OCI-LY7 (cell line): ENCODE data around the gene SH3BP5L. TPM values are rescaled to one million over a fixed set of nuclear protein-coding genes. Genes with fewer than 3 reads are reported as not detected.
A peak's percentile ranks its signal among the peaks of the same experiment; 100 is the strongest.

Experiments
- Bru-seq: library from RNA; stranded (reverse); fragments of 400-500 nt; gene quantifications from one replicate; lab custom pipeline; 2021; lab: Mats Ljungman, UMichigan
- BruChase-seq, 2 experiments: library from RNA; stranded (reverse); fragments of 400-500 nt; gene quantifications; one replicate each; lab custom pipeline; 2021; lab: Mats Ljungman, UMichigan
- BruUV-seq: library from RNA; stranded (reverse); fragments of 400-500 nt; replicated peaks from 2 replicates; lab custom pipeline; 2021; lab: Mats Ljungman, UMichigan
- CTCF ChIA-PET: fragments of 300-600 bp; sonication (Branson Sonifier 250); formaldehyde crosslinking; loops from one replicate; lab custom pipeline; 2022; ENCODE audit warnings: antibody characterized with exemption; ENCODE audit not compliant: unreplicated experiment; lab: Charles Lee
- POLR2A ChIA-PET: fragments of 300-600 bp; sonication (Branson Sonifier 250); formaldehyde crosslinking; loops from one replicate; lab custom pipeline; 2022; ENCODE audit warnings: antibody characterized with exemption; lab: Charles Lee
- DNase-seq: peaks from one replicate; pipeline ENCODE4 v3.0.0-alpha.2; 2015; ENCODE audit warnings: low spot score
- H2AFZ ChIP-seq: fragments of 200-600 bp; sonication (generic), shearing (Covaris generic); 2 replicates; pipeline ENCODE4 v1.6.1; 2014; ENCODE audit warnings: mild to moderate bottlenecking, antibody characterized with exemption, low read length, moderate library complexity
- H3K27ac ChIP-seq: fragments of 200-600 bp; sonication (generic); 2 replicates; pipeline ENCODE4 v1.5.1; 2014; ENCODE audit warnings: mixed run types, low read depth, mild to moderate bottlenecking, moderate library complexity, low read length, inconsistent platforms; ENCODE audit not compliant: poor library complexity, severe bottlenecking
- H3K36me3 ChIP-seq: fragments of 200-600 bp; sonication (generic); 2 replicates; pipeline ENCODE4 v1.6.1; 2014; ENCODE audit warnings: mild to moderate bottlenecking, antibody characterized with exemption, low read length, moderate library complexity, mixed read lengths; ENCODE audit not compliant: insufficient read depth
- H3K4me1 ChIP-seq: fragments of 200-600 bp; sonication (generic); 2 replicates; pipeline ENCODE4 v1.5.1; 2014; ENCODE audit warnings: mild to moderate bottlenecking, low read length; ENCODE audit not compliant: insufficient read depth, poor library complexity, severe bottlenecking
- H3K4me2 ChIP-seq: fragments of 200-600 bp; sonication (generic); 2 replicates; pipeline ENCODE4 v1.6.1; 2014; ENCODE audit warnings: mild to moderate bottlenecking, low read length
- H3K4me3 ChIP-seq: fragments of 200-600 bp; sonication (generic); 2 replicates; pipeline ENCODE4 v1.5.1; 2014; ENCODE audit warnings: mild to moderate bottlenecking, low read depth, low read length; ENCODE audit not compliant: poor library complexity, severe bottlenecking
- H3K79me2 ChIP-seq: fragments of 200-600 bp; sonication (generic); 2 replicates; pipeline ENCODE4 v1.6.1; 2016; ENCODE audit warnings: low read depth, mild to moderate bottlenecking, low read length, moderate library complexity, mixed read lengths; ENCODE audit not compliant: insufficient read depth
- H3K9me2 ChIP-seq: fragments of 200-600 bp; sonication (generic); 2 replicates; pipeline ENCODE4 v1.6.1; 2016; ENCODE audit warnings: mild to moderate bottlenecking, low read length, mixed read lengths; ENCODE audit not compliant: insufficient read depth
- H3K9me3 ChIP-seq: fragments of 200-600 bp; sonication (generic); 2 replicates; pipeline ENCODE4 v1.6.1; 2014; ENCODE audit warnings: mild to moderate bottlenecking, mixed run types, low read length, mixed read lengths
- H4K20me1 ChIP-seq: fragments of 200-600 bp; sonication (generic); 2 replicates; pipeline ENCODE4 v1.6.1; 2014; ENCODE audit warnings: mild to moderate bottlenecking, antibody characterized with exemption, low read length, moderate library complexity, mixed read lengths; ENCODE audit not compliant: insufficient read depth
- CTCF ChIP-seq: fragments of 200-600 bp; sonication (generic); conservative IDR thresholded peaks from 2 replicates; pipeline ENCODE4 v1.5.1; 2014; ENCODE audit warnings: mild to moderate bottlenecking, antibody characterized with exemption, low read length, moderate library complexity, mixed read lengths
- EZH2phosphoT487 ChIP-seq: fragments of 200-600 bp; sonication (generic); IDR thresholded peaks from 2 replicates; pipeline ENCODE4 v1.6.1; 2018; ENCODE audit warnings: low read depth, borderline replicate concordance, mild to moderate bottlenecking, mixed run types, antibody characterized with exemption, low read length, moderate library complexity, mixed read lengths
- intact Hi-C: fragments of 100-400 bp; cut with micrococcal nuclease; formaldehyde crosslinking; loops from one replicate; pipeline ENCODE4 v1.10.0; 2022; ENCODE audit not compliant: unreplicated experiment
- long read RNA-seq: library from polyadenylated mRNA; stranded (forward); transcript quantifications from one replicate; pipeline ENCODE4 v2.0.0, GENCODE V29; 2022
- total RNA-seq, 2 experiments: library from RNA; depleted of rRNA in 1 of 2; stranded (reverse); fragments of >200 nt in 1 of 2; shearing (Covaris generic) in 1 of 2; gene quantifications; 2 replicates each; pipeline ENCODE4 v1.2.3, GENCODE V29; 2014 to 2022

SH3BP5L gene
- total RNA-seq (2014; rRNA removed; shearing (Covaris generic)) (14.5 and 16.9 TPM in 2 replicates), total RNA-seq (2022) (21.8 and 24.5 TPM in 2 replicates), Bru-seq, nascent RNA (percentile 57 among the genes with signal in this experiment), BruChase-seq, experiment 1, labeled RNA remaining after a 6-hour chase (percentile 62 among the genes with signal in this experiment), BruChase-seq, experiment 2, labeled RNA remaining after a 2-hour chase (percentile 68 among the genes with signal in this experiment)
- long read RNA-seq, transcript SH3BP5L-201 (7 exons, 3,861 nt) = major isoform, 5 of 6 reads
- long read RNA-seq, partial matches to known transcripts = 1 of 6 reads
- long read RNA-seq, other reads (novel, unspliced or antisense) = 0 of 6 reads

DNA sequence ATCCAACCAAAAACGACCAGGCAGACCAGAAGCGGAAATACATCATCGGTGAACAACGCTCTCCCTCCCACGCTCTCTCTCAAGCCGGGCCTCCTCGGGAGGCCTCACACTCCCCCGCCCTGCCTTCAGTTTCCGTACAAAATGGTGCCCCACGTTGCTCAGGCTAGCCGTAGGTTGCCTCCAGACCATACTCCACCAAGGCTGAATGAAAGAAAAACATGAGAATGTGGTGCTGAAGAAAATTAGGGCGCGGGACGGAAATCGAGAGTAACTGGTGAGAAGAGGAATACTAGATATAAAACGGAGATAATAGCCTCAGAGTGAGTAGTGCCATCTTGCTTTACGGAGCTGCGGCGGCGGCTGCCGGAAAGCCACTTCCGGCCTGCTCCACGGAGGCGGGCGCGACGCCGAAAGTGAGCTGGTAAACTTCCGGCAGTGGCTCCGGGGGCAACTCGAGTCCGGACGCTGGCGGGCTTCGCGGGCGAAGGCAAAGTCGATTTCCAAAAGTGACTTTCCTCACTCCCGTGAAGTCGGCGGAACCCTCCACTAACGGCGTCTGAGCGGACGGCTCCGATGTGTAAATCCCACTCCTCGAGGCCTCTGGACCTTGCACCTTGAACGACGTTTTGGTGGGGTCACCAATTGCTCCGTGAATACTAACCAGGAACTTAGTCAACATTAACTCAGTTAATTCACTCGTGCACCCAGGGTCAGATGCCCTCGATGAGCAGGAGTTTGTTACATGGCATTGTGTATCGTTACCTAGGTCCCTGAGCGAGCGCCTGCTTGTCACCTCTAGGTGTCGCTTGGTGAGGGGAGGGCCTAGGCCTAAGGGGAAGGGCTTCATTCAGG, at the start of gene SH3BP5L:
TSS of gene SH3BP5L (minus strand) at position 7 of the 852 bp plus-strand sequence. CDS start 980 bp downstream, outside the sequence.
- TF ChIP-seq CTCF (peak; percentile 95), EZH2phosphoT487 (no peak)
- ChIA-PET POLR2A (interaction anchor here (0.6 to 5.4 kb wide), 9 partner anchors 8 to 87 kb away, joined by 3 to 70 read pairs (median 5); partner anchors contain the start of genes ZNF672 and ZNF692), CTCF (interaction anchor here (0.6 to 1.1 kb wide), 2 partner anchors 15 to 33 kb away, joined by 4 to 11 read pairs; partner anchors contain the start of gene ZNF692)
- H2AFZ ChIP-seq = peak within 1 kb of the TSS; percentile 95
- peak; percentile 95 for DNase-seq
- BruUV-seq = TSS peak; percentile 97
- H4K20me1 ChIP-seq = no peaks in the 10 kb centered on the region
- peak within 1 kb of the TSS; percentile 73 for H3K4me3 ChIP-seq
- intact Hi-C loops = loop anchor here (1.0 kb wide), 4 partner anchors 12 to 80 kb away; partner anchors contain the start of genes PGBD2, ZNF672 and ZNF692
- H3K9me2 ChIP-seq = no peaks in the 10 kb centered on the region
- peaks cover 20% of the 10 kb centered on the region for H3K36me3 ChIP-seq
- peak within 1 kb of the TSS; percentile 78 for H3K27ac ChIP-seq
- peaks cover 40% of the 10 kb centered on the region for H3K4me1 ChIP-seq
- H3K9me3 ChIP-seq = no peaks in the 10 kb centered on the region
- H3K4me2 ChIP-seq = peak within 1 kb of the TSS; percentile 82
- H3K79me2 ChIP-seq = peaks cover 10% of the 10 kb centered on the region; the same call in 1 of the 2 replicates

- DNase-seq = peak; percentile 89
- H3K79me2 ChIP-seq = no peaks in the 10 kb centered on the region
- no peaks in the 10 kb centered on the region for H3K9me2 ChIP-seq
- H3K4me2 ChIP-seq = peak overlapping the region; percentile 88
- H3K9me3 ChIP-seq = no peaks in the 10 kb centered on the region
- H3K27ac ChIP-seq = peak overlapping the region; percentile 83
- ChIA-PET CTCF (interaction anchor here (0.8 to 1.9 kb wide), 3 partner anchors 15 to 52 kb away, joined by 3 to 18 read pairs (median 8); partner anchors contain the start of gene ZNF692), POLR2A (interaction anchor here (0.9 to 2.7 kb wide), 13 partner anchors 9 to 53 kb away, joined by 3 to 17 read pairs (median 5); partner anchors contain the start of genes PGBD2, SH3BP5L, ZNF672 and ZNF692)
- TF ChIP-seq CTCF (no peak), EZH2phosphoT487 (no peak)
- H3K4me1 ChIP-seq = peaks cover 12% of the 10 kb centered on the region
- H3K36me3 ChIP-seq = no peaks in the 10 kb centered on the region
- H2AFZ ChIP-seq = no peak overlapping the region
- H3K4me3 ChIP-seq = peak overlapping the region; percentile 81
- no TSS peak for BruUV-seq
- intact Hi-C loops = loop anchor here (1.0 kb wide), 5 partner anchors 11 to 48 kb away; partner anchors contain the start of genes PGBD2 and ZNF672
- no peaks in the 10 kb centered on the region for H4K20me1 ChIP-seq
Observed at GRCh38 chr1:248873993-248874533, 48.3 kb upstream of the SH3BP5L start.
